Astrocyte of the cerebellum (primary cell): ENCODE data around the gene OPRM1.
"Not testable (repeated sequence)": the region's sequence is repeated elsewhere in the genome, so short reads cannot be mapped to it uniquely, and the experiment has no call there.

Experiments used
- DNase-seq: peaks from one replicate; pipeline ENCODE4 v3.0.0-alpha.2; 2011; ENCODE audit warnings: low read depth
- H3K4me3 ChIP-seq: 2 replicates; pipeline ENCODE4 v1.5.1; 2011; ENCODE audit warnings: mild to moderate bottlenecking, low read depth, low read length, moderate library complexity
- in situ Hi-C: cut with HindIII; loops from 2 replicates; pipeline ENCODE4 v1.10.0; 2017; ENCODE audit warnings: low sequenced_read_pairs
- TF ChIP-seq, protein P1 (sequence below): IDR thresholded peaks from 2 replicates; pipeline ENCODE4 v1.5.1; 2012; ENCODE audit warnings: low read length, low read depth, moderate library complexity, mild to moderate bottlenecking; ENCODE audit errors: missing control alignments

The OPRM1 gene

DNA sequence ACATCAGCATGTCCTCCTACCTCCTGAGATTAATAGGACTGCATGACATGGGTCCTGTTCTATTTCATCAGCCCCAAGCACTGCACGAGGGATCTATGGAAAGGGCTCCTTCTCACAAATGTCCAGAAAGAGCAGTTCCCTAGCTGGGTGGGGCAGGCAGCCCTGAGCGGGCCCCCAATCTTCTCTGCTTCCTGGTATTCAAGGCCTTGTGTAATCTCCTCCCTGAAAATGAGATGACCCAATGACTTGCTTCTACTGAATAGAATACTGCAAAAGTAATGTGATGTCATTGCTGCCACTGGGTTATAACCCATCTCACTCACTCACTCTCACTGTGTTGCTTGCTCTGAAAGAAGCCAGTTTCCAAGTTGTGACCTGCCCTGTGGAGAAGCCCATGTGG, 126.4 kb downstream of the OPRM1 start:
- TF ChIP-seq, protein P1, sequence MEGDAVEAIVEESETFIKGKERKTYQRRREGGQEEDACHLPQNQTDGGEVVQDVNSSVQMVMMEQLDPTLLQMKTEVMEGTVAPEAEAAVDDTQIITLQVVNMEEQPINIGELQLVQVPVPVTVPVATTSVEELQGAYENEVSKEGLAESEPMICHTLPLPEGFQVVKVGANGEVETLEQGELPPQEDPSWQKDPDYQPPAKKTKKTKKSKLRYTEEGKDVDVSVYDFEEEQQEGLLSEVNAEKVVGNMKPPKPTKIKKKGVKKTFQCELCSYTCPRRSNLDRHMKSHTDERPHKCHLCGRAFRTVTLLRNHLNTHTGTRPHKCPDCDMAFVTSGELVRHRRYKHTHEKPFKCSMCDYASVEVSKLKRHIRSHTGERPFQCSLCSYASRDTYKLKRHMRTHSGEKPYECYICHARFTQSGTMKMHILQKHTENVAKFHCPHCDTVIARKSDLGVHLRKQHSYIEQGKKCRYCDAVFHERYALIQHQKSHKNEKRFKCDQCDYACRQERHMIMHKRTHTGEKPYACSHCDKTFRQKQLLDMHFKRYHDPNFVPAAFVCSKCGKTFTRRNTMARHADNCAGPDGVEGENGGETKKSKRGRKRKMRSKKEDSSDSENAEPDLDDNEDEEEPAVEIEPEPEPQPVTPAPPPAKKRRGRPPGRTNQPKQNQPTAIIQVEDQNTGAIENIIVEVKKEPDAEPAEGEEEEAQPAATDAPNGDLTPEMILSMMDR, result no peak

DNA sequence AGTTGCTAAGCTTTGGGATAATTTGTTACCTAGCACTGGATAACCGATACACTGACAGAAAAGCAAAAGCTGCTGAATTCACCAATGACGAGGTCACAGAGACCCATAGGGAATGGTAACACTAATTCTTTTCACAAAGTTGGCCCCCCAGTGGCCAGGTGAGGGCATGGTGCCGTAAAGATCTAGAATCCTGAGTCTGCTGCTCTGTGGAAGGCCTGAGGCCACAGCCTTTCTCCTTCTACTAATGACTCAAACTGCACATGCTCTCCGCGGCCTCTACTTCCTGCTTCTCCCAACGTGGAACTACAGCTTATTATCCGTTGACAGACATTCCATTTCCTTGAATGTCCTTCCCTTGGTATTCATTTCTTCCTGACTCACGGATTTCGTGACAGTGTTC, 127.1 kb downstream of the OPRM1 start:
- TF ChIP-seq, protein P1, result no peak

More for the DNA sequence above, 126.4 kb downstream of the OPRM1 start:
- in situ Hi-C loops, result loop anchor here (25.0 kb wide), 1 partner anchor 222 kb away; no protein-coding TSS in a partner anchor
- no peak for DNase-seq
- H3K4me3 ChIP-seq, result no peak overlapping the region

DNA sequence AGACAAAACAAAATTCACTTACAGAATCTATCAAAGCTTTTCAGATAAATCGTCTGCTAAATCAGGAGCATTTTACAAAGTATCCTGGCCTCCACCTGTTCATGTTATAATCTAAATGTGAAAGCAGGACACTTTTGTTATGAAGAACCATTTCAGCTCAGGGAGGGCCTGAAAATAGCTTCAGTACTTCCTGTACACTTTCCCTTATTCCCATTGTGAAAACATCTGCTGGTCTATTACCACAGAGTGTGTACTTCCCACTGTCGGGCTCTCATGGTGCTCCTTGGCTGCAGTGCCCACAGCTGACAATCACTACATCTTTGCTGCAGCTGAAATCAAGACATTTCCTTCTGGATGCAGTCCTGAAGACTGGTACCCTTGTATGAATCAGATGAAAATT, 128.1 kb downstream of the OPRM1 start:
- H3K4me3 ChIP-seq, result no peak overlapping the region
- TF ChIP-seq, protein P1, result no peak
- DNase-seq, result no peak
- in situ Hi-C loops, result loop anchor here (25.0 kb wide), 1 partner anchor 220 kb away; no protein-coding TSS in a partner anchor

More for the DNA sequence above, 127.1 kb downstream of the OPRM1 start:
- H3K4me3 ChIP-seq, result no peak overlapping the region
- in situ Hi-C loops, result loop anchor here (25.0 kb wide), 1 partner anchor 221 kb away; no protein-coding TSS in a partner anchor
- no peak for DNase-seq

DNA sequence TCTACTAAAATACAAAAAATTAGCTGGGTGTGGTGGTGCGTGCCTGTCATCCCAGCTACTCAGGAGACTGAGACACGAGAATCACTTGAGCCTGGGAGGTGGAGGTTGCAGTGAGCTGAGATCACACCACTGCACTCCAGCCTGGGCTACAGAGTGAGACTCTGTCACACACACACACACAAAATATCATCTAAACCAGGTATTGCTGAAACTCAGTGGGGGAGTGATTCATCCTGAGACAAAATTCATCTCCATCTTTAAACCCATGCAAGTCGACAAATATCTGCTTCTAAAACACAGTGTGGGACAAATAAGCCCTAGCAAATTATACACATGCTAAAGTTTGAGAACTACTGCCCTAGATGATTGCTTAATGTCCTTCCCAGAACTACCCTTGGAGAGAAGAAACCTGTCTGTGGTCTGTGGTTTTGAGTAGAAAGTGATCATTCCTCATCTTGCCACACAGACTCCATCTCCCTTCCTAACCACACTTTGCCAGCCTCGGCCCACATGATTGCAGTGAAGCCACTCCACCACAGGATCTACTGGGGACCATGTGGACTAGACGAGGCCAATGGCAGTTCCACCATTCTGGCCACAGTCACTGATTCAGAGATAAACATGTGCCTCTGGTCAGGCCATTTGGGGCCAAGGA, 130.3 kb downstream of the OPRM1 start:
- DNase-seq, result no peak
- in situ Hi-C loops, result loop anchor here (25.0 kb wide), 1 partner anchor 218 kb away; no protein-coding TSS in a partner anchor
- H3K4me3 ChIP-seq, result no peak overlapping the region
- TF ChIP-seq, protein P1, result no peak

DNA sequence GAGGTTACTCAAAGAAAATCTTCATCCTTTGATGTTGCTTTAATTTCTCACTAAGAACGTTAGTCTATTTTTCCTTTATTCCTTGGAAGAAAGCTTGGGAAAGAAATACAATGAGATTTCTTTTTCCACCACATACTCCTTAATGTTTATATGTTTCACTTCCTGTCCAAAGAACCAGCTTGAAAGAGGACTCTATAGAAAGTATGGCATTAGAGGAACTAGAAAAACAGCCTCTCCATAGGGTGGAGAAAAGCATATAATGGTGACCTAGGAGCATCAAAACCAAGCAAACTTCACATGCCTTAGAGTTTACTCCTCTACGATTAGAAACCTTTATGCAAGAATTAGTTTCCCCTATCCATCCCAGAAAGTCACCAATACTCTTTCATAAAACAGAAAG, 131.1 kb downstream of the OPRM1 start:
- TF ChIP-seq, protein P1, result no peak
- DNase-seq, result no peak
- in situ Hi-C loops, result loop anchor here (25.0 kb wide), 1 partner anchor 217 kb away; no protein-coding TSS in a partner anchor
- no peak overlapping the region for H3K4me3 ChIP-seq

DNA sequence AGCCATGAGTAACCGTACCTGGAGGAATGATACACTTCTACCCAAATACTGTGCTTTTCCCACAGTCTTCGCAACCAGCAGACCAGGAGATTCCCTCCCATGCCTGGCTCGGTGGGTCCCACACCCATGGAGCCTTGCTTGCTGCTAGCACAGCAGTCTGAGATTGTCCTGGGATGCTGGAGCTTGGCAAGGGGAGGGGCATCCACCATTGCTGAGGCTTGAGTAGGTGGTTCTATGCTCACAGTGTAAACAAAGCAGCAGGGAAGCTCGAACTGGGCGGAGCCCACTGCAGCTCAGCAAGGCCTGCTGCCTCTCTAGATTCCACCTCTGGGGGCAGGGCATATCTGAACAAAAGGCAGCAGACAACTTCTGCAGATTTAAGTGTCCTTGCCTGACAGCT, 133.4 kb downstream of the OPRM1 start:
- not testable (repeated sequence) for H3K4me3 ChIP-seq, DNase-seq
- in situ Hi-C loops, result loop anchor here (25.0 kb wide), 1 partner anchor 215 kb away; no protein-coding TSS in a partner anchor

DNA sequence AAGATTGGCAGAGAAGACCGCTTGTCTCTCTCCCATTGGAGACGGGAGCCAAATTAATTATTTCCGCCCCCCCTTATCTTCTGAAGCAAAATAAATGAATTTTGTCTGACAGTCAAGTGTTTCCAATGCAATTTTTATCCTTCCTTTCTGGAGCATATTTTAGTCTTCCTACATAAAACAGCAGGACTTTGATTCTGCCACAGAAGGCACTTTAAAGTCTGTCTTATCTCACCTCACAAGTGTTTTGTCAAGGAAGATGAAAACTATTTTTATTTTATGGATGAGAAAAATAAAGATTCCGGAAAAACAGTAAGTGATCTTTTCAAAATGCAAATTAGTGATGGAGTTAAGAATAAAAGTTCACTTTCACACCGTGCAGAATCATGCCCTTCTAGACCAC, 140.4 kb downstream of the OPRM1 start:
- in situ Hi-C loops, result no loop called here
- no peak overlapping the region for H3K4me3 ChIP-seq
- TF ChIP-seq, protein P1, result no peak
- DNase-seq, result no peak
